HFFc6 (cell line): ENCODE results near the gene GRM6. TPM values are rescaled to one million over a fixed set of nuclear protein-coding genes. Genes with fewer than 3 reads are reported as not detected.

Source experiments
- DNase-seq: peaks from one replicate; pipeline ENCODE4 v3.0.0-alpha.2; 2018
- H3K27ac Mint-ChIP-seq: 2 replicates; pipeline ENCODE4 v1.8.0; 2020; ENCODE audit warnings: mild to moderate bottlenecking, mixed read lengths
- H3K27me3 Mint-ChIP-seq: 2 replicates; pipeline ENCODE4 v1.8.0; 2021; ENCODE audit warnings: mild to moderate bottlenecking, moderate library complexity, mixed read lengths; ENCODE audit not compliant: insufficient read depth
- H3K36me3 Mint-ChIP-seq: 2 replicates; pipeline ENCODE4 v1.8.0; 2021; ENCODE audit warnings: low read depth, mixed read lengths
- H3K4me1 Mint-ChIP-seq: 2 replicates; pipeline ENCODE4 v1.8.0; 2020; ENCODE audit warnings: low read depth, mixed read lengths
- H3K4me3 Mint-ChIP-seq: 2 replicates; pipeline ENCODE4 v1.8.0; 2020; ENCODE audit warnings: mild to moderate bottlenecking, moderate library complexity, mixed read lengths
- H3K9me3 Mint-ChIP-seq: 2 replicates; pipeline ENCODE4 v1.8.0; 2020; ENCODE audit warnings: mild to moderate bottlenecking, mixed read lengths
- total RNA-seq, 6 experiments: library from RNA; stranded (reverse); fragmentation: NEBNext Ultra II Directional; extraction: Animal tissue kit (Norgen Biotek cat#: 25700); gene quantifications; 2 replicates in 1 of 6; 3 replicates in 5 of 6; pipeline ENCODE4 v1.2.3, GENCODE V29; 2021
- TF ChIP-seq, protein P1 (sequence below): fragments of 200-600 bp; sonication (generic); IDR thresholded peaks from 2 replicates; pipeline ENCODE4 v1.5.0; 2021; ENCODE audit warnings: antibody characterized with exemption, mild to moderate bottlenecking

GRM6 gene
- total RNA-seq, 6 experiments from 2014 or later = not detected

DNA sequence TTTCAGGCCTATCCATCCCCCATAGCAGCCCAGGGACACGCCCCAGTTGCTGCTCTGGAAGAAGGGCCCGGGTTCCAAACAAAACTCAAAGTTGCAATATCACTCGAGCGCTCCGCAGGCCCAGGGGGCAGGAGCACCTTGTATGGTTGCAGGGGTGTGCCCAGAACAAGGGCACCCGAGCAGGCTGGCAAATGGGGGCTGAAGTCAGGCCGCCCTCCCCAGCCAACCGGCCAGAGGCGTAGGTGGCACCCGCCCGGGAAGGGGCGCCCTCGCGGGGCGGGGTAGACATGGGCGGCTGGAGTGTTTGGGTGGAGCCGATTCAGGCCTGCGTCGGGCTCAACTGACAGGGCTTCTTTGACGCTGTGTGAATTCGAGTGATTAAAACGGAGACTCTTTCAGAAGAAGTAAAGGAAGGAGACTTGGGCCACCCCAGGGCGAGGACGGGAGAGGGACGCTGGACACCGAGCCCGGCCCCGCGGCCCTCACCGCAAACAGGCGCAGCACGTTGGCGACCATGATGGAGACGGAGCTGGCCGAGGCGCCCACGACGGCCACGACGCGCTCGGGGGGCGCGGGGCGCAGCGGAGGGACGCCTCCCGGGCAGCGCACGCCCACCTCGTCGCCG is 1.1 kb downstream of the GRM6 start:
- H3K36me3 Mint-ChIP-seq = peaks cover 10% of the 10 kb centered on the region
- no peak overlapping the region for H3K27ac Mint-ChIP-seq
- H3K4me3 Mint-ChIP-seq = no peak overlapping the region
- TF ChIP-seq, protein P1, sequence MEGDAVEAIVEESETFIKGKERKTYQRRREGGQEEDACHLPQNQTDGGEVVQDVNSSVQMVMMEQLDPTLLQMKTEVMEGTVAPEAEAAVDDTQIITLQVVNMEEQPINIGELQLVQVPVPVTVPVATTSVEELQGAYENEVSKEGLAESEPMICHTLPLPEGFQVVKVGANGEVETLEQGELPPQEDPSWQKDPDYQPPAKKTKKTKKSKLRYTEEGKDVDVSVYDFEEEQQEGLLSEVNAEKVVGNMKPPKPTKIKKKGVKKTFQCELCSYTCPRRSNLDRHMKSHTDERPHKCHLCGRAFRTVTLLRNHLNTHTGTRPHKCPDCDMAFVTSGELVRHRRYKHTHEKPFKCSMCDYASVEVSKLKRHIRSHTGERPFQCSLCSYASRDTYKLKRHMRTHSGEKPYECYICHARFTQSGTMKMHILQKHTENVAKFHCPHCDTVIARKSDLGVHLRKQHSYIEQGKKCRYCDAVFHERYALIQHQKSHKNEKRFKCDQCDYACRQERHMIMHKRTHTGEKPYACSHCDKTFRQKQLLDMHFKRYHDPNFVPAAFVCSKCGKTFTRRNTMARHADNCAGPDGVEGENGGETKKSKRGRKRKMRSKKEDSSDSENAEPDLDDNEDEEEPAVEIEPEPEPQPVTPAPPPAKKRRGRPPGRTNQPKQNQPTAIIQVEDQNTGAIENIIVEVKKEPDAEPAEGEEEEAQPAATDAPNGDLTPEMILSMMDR = no peak
- peaks cover 4% of the 10 kb centered on the region for H3K27me3 Mint-ChIP-seq
- no peak for DNase-seq
- H3K9me3 Mint-ChIP-seq = peaks cover 64% of the 10 kb centered on the region
- H3K4me1 Mint-ChIP-seq = no peaks in the 10 kb centered on the region

GRCh38 chr5:178993236-178993765 is 1.8 kb downstream of the GRM6 start:
- Mint-ChIP-seq H3K4me3 (no peak overlapping the region), H3K4me1 (no peaks in the 10 kb centered on the region), H3K27me3 (peaks cover 2% of the 10 kb centered on the region), H3K27ac (no peak overlapping the region), H3K36me3 (peaks cover 6% of the 10 kb centered on the region), H3K9me3 (peaks cover 63% of the 10 kb centered on the region)
- TF ChIP-seq, protein P1 = no peak
- DNase-seq = no peak

GRCh38 chr5:178992291-178992895 is 2.7 kb downstream of the GRM6 start:
- peaks cover 64% of the 10 kb centered on the region for H3K9me3 Mint-ChIP-seq
- DNase-seq = no peak
- H3K27me3 Mint-ChIP-seq = peaks cover 4% of the 10 kb centered on the region
- H3K4me1 Mint-ChIP-seq = no peaks in the 10 kb centered on the region
- no peak overlapping the region for H3K4me3 Mint-ChIP-seq
- H3K36me3 Mint-ChIP-seq = peaks cover 6% of the 10 kb centered on the region
- TF ChIP-seq, protein P1 = no peak
- H3K27ac Mint-ChIP-seq = no peak overlapping the region

- Mint-ChIP-seq H3K36me3 (peaks cover 6% of the 10 kb centered on the region), H3K9me3 (peaks cover 64% of the 10 kb centered on the region), H3K27ac (no peak overlapping the region), H3K4me3 (no peak overlapping the region), H3K27me3 (peaks cover 2% of the 10 kb centered on the region), H3K4me1 (no peaks in the 10 kb centered on the region)
- TF ChIP-seq, protein P1 = no peak
- no peak for DNase-seq
Measured at GRCh38 chr5:178991190-178992145, 3.7 kb downstream of the GRM6 start.

DNA sequence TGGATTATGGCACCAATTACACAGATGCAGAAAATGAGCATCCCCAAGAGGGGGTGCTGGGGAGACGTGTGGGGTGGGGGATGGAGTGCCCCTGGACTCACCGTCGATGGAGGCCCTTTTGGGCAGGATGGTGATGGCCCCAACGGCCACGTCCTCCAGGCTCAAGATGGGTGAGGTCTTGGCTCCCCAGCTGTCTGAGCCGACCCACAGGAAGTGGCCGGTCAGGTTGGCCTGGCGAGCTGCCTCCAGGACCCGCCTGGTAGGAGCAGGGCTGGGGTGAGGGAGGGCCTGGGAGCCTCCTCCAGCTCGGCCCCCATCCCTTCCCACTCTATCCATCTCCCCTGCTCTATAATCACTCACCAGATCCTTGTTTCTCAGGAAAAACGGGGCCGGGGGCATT is 4.6 kb downstream of the GRM6 start:
- H3K4me3 Mint-ChIP-seq = no peak overlapping the region
- no peak overlapping the region for H3K27ac Mint-ChIP-seq
- H3K9me3 Mint-ChIP-seq = peaks cover 65% of the 10 kb centered on the region
- peaks cover 4% of the 10 kb centered on the region for H3K36me3 Mint-ChIP-seq
- H3K4me1 Mint-ChIP-seq = no peaks in the 10 kb centered on the region
- DNase-seq = no peak
- peaks cover 2% of the 10 kb centered on the region for H3K27me3 Mint-ChIP-seq
- TF ChIP-seq, protein P1 = no peak
